Measurements from ENCODE around the gene PRKN.

GRCh38 chr6:161412795-161413194 lies 1314.8 kb downstream of the PRKN start:
- no peak for TF ChIP-seq CTCF (IDR thresholded peaks at IDR 0.05; ENCODE audit: insufficient read depth, low read length)
- no peak for TF ChIP-seq REST (IDR thresholded peaks at IDR 0.05; ENCODE audit: insufficient replicate concordance, low read depth)
- TF ChIP-seq POLR2AphosphoS5 (IDR thresholded peaks at IDR 0.05; ENCODE audit: low read depth): no peak
